DOHH2 (cell line): ENCODE measurements around the gene GCNT2.
"Not testable (repeated sequence)": the region's sequence is repeated elsewhere in the genome, so short reads cannot be mapped to it uniquely, and the experiment has no call there.

Source experiments
- H3F3A ChIP-seq: fragments of 200-600 bp; sonication (generic), shearing (Covaris generic); 2 replicates; pipeline ENCODE4 v1.6.0; 2016; ENCODE audit warnings: antibody characterized with exemption, mild to moderate bottlenecking; ENCODE audit not compliant: control insufficient read depth, insufficient read depth
- H3K27ac ChIP-seq: fragments of 200-600 bp; sonication (generic); 2 replicates; pipeline ENCODE4 v1.5.1; 2014; ENCODE audit warnings: low read depth, mild to moderate bottlenecking, low read length, moderate library complexity
- H3K27me3 ChIP-seq: fragments of 200-600 bp; sonication (generic); 2 replicates; pipeline ENCODE4 v1.6.1; 2014; ENCODE audit warnings: mild to moderate bottlenecking, low read length, mixed read lengths; ENCODE audit not compliant: control insufficient read depth
- H3K36me3 ChIP-seq: fragments of 200-600 bp; sonication (generic); 2 replicates; pipeline ENCODE4 v1.6.1; 2014; ENCODE audit warnings: mild to moderate bottlenecking, low read length, moderate library complexity, mixed read lengths; ENCODE audit not compliant: control insufficient read depth
- H3K4me1 ChIP-seq: fragments of 200-600 bp; sonication (generic); 2 replicates; pipeline ENCODE4 v1.6.1; 2014; ENCODE audit warnings: mild to moderate bottlenecking, low read length, mixed read lengths; ENCODE audit not compliant: control insufficient read depth
- H3K4me2 ChIP-seq: fragments of 200-600 bp; sonication (generic); 2 replicates; pipeline ENCODE4 v1.6.0; 2014; ENCODE audit warnings: mild to moderate bottlenecking, low read length, moderate library complexity
- H3K4me3 ChIP-seq: fragments of 200-600 bp; sonication (generic); 2 replicates; pipeline ENCODE4 v1.5.1; 2014; ENCODE audit warnings: mild to moderate bottlenecking, low read length, mixed read lengths
- H3K79me2 ChIP-seq: fragments of 200-600 bp; sonication (generic); 2 replicates; pipeline ENCODE4 v1.6.1; 2014; ENCODE audit warnings: mild to moderate bottlenecking, low read length, mixed read lengths; ENCODE audit not compliant: control insufficient read depth
- H3K9me2 ChIP-seq: fragments of 200-600 bp; sonication (generic); replicated peaks from 2 replicates; pipeline ENCODE4 v1.6.1; 2014; ENCODE audit warnings: mild to moderate bottlenecking, low read length, mixed read lengths; ENCODE audit not compliant: control insufficient read depth
- H3K9me3 ChIP-seq: fragments of 200-600 bp; sonication (generic); 2 replicates; pipeline ENCODE4 v1.6.1; 2014; ENCODE audit warnings: antibody characterized with exemption, low read length, mixed read lengths; ENCODE audit not compliant: control insufficient read depth, insufficient read depth
- H4K20me1 ChIP-seq: fragments of 200-600 bp; sonication (generic); 2 replicates; pipeline ENCODE4 v1.6.0; 2014; ENCODE audit warnings: low read depth, mild to moderate bottlenecking, antibody characterized with exemption, low read length, moderate library complexity; ENCODE audit not compliant: control insufficient read depth, insufficient read depth
- EZH2phosphoT487 ChIP-seq: fragments of 200-600 bp; sonication (generic); IDR thresholded peaks from 2 replicates; pipeline ENCODE4 v1.6.1; 2017; ENCODE audit warnings: borderline replicate concordance, mild to moderate bottlenecking, antibody characterized with exemption, low read length, moderate library complexity, mixed read lengths
- TF ChIP-seq, protein P1 (sequence below): fragments of 200-600 bp; sonication (generic); IDR thresholded peaks from one replicate; pipeline ENCODE4 v1.5.1; 2014; ENCODE audit warnings: antibody characterized with exemption, mild to moderate bottlenecking, low read depth, low read length; ENCODE audit not compliant: poor library complexity, severe bottlenecking

The GCNT2 gene

DNA sequence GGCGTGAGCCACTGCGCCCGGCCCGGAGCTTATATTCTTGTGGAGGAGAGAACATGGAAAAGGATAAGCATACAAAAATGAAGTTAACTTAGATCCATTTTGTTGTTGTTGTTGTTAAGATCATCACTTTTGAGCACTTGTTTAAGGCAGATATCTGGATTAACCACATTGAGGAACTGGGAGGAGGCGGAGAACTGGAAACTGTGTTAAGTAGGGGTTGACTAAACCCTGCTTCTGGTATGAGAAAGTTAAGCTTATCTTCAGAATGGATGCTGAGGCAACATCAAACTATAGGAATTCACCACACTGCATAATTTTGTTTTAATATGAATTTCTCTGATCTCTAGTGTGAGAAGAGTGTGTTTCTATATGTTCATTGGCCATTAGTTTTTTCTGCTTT is 57.6 kb downstream of the GCNT2 start:
- H3K36me3 ChIP-seq = no peaks in the 10 kb centered on the region
- H3K27ac ChIP-seq = no peak overlapping the region
- no peak overlapping the region for H3K4me3 ChIP-seq
- TF ChIP-seq, protein P1, sequence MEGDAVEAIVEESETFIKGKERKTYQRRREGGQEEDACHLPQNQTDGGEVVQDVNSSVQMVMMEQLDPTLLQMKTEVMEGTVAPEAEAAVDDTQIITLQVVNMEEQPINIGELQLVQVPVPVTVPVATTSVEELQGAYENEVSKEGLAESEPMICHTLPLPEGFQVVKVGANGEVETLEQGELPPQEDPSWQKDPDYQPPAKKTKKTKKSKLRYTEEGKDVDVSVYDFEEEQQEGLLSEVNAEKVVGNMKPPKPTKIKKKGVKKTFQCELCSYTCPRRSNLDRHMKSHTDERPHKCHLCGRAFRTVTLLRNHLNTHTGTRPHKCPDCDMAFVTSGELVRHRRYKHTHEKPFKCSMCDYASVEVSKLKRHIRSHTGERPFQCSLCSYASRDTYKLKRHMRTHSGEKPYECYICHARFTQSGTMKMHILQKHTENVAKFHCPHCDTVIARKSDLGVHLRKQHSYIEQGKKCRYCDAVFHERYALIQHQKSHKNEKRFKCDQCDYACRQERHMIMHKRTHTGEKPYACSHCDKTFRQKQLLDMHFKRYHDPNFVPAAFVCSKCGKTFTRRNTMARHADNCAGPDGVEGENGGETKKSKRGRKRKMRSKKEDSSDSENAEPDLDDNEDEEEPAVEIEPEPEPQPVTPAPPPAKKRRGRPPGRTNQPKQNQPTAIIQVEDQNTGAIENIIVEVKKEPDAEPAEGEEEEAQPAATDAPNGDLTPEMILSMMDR = no peak
- TF ChIP-seq EZH2phosphoT487 = no peak
- peaks cover 2% of the 10 kb centered on the region; the same call in 1 of the 2 replicates for H3K79me2 ChIP-seq
- no peaks in the 10 kb centered on the region for H3K9me2 ChIP-seq
- no peaks in the 10 kb centered on the region for H3K9me3 ChIP-seq
- no peaks in the 10 kb centered on the region for H3K27me3 ChIP-seq
- H4K20me1 ChIP-seq = no peaks in the 10 kb centered on the region
- no peaks in the 10 kb centered on the region for H3K4me1 ChIP-seq
- H3F3A ChIP-seq = no peaks in the 10 kb centered on the region
- no peak overlapping the region for H3K4me2 ChIP-seq

DNA sequence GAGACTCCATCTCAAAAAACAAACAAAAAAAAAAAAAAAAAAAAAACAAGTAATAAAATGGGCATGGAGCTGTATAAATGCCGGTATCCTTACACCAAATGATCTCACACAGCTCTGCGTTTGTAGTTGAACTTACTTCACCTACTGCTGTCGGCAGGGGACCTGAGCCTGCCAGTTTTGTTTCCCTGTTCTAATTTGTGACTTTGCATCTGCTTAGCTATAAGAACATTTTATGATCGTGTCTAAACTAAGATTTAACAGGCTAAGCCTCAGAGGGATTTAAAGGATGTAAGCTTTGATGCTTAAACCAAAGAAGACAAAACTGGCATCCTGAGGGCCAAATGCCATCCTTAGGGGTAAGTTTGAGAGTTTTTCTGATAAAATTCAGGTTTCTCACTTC is 58.7 kb downstream of the GCNT2 start:
- Histone ChIP-seq H3F3A (no peaks in the 10 kb centered on the region), H3K27me3 (no peaks in the 10 kb centered on the region), H3K36me3 (no peaks in the 10 kb centered on the region), H3K4me2 (no peak overlapping the region), H3K4me3 (no peak overlapping the region), H3K9me2 (no peaks in the 10 kb centered on the region), H3K79me2 (no peaks in the 10 kb centered on the region), H4K20me1 (no peaks in the 10 kb centered on the region), H3K4me1 (no peaks in the 10 kb centered on the region), H3K27ac (no peak overlapping the region), H3K9me3 (no peaks in the 10 kb centered on the region)
- TF ChIP-seq, protein P1 = no peak
- TF ChIP-seq EZH2phosphoT487 = no peak

DNA sequence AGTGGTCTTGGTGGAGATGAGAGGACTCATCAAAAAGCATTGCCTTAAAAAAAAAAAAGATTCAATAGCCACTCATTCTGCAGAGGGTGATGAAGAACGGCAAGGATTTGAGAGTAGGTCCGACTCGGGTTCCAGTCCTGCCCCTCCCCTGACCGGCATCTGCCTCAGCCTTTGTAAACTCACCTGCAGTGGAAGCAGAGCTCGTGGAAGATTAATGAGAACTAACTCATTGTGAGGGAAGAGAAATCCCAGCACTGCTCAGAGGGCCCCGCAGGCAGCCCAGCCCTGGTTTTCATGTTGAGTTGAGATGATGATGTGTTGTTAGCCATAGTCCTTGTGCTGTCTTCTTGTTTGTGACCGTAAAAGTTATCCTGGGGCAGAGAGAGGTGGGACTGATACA is 59.4 kb downstream of the GCNT2 start:
- Histone ChIP-seq H3K4me3 (no peak overlapping the region), H3K27ac (no peak overlapping the region), H3K79me2 (no peaks in the 10 kb centered on the region; the same call in 1 of the 2 replicates), H3K36me3 (no peaks in the 10 kb centered on the region), H3K27me3 (no peaks in the 10 kb centered on the region), H3K4me1 (peaks cover 5% of the 10 kb centered on the region; the same call in 1 of the 2 replicates), H3F3A (no peaks in the 10 kb centered on the region), H3K9me2 (no peaks in the 10 kb centered on the region), H4K20me1 (no peaks in the 10 kb centered on the region), H3K4me2 (no peak overlapping the region), H3K9me3 (no peaks in the 10 kb centered on the region)
- TF ChIP-seq, protein P1 = no peak
- TF ChIP-seq EZH2phosphoT487 = no peak

DNA sequence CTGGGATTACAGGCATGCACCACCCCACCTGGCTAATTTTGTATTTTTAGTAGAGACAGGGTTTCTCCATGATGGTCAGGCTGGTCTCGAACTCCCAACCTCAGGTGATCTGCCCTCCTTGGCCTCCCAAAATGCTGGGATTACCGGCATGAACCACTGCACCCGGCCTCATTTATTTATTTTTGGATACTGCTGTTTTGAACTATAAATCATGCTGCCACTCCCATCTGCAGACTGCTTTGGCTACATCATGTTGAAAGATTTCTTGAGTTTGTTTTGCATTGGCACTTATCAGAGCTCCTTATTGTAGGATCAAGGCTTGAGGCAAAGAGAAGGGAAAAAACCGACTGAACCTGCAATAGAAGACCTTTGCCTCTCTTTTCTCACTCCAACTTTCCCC is 60.3 kb downstream of the GCNT2 start:
- not testable (repeated sequence) for H3K79me2 ChIP-seq, H3K9me3 ChIP-seq, H4K20me1 ChIP-seq, H3K27ac ChIP-seq, H3K4me1 ChIP-seq, H3F3A ChIP-seq, H3K4me3 ChIP-seq, H3K36me3 ChIP-seq, H3K9me2 ChIP-seq, H3K27me3 ChIP-seq, H3K4me2 ChIP-seq
